ENCODE data around the gene ZXDC.

The ZXDC gene

GRCh38 chr3:126479642-126480041, 4.0 kb upstream of the ZXDC start:
- no peaks in the 10 kb centered on the region for H3K9me3 ChIP-seq (ENCODE audit: low read length)
- no peak overlapping the region for H3K4me3 ChIP-seq (ENCODE audit: low read depth in 1 of 2, low read length in 2 of 2)
- peaks cover 7% of the 10 kb centered on the region for H3K4me1 ChIP-seq (ENCODE audit: insufficient read depth, low read length)
- H3K27ac ChIP-seq (ENCODE audit: low read depth, low read length), result no peak overlapping the region
- no peaks in the 10 kb centered on the region for H3K27me3 ChIP-seq (ENCODE audit: control insufficient read depth in 1 of 2, insufficient read depth in 2 of 2, low read length in 2 of 2)
- no peak overlapping the region for H3K9ac ChIP-seq (ENCODE audit: low read length)
- H3K36me3 ChIP-seq (ENCODE audit: insufficient read depth, low read length), result no peaks in the 10 kb centered on the region

GRCh38 chr3:126478581-126479310, 3.1 kb upstream of the ZXDC start:
- H3K27me3 ChIP-seq (ENCODE audit: control insufficient read depth in 1 of 2, insufficient read depth in 2 of 2, low read length in 2 of 2), result no peaks in the 10 kb centered on the region
- H3K4me3 ChIP-seq (ENCODE audit: low read depth in 1 of 2, low read length in 2 of 2), result no peak overlapping the region
- no peak overlapping the region for H3K9ac ChIP-seq (ENCODE audit: low read length)
- H3K27ac ChIP-seq (ENCODE audit: low read depth, low read length), result no peak overlapping the region
- H3K4me1 ChIP-seq (ENCODE audit: insufficient read depth, low read length), result peaks cover 16% of the 10 kb centered on the region
- peaks cover under 1% of the 10 kb centered on the region for H3K36me3 ChIP-seq (ENCODE audit: insufficient read depth, low read length)
- no peaks in the 10 kb centered on the region for H3K9me3 ChIP-seq (ENCODE audit: low read length)

- Histone ChIP-seq H3K4me1 (ENCODE audit: insufficient read depth, low read length) (peaks cover 33% of the 10 kb centered on the region), H3K9ac (ENCODE audit: low read length) (no peak overlapping the region), H3K4me3 (ENCODE audit: low read depth in 1 of 2, low read length in 2 of 2) (no peak overlapping the region), H3K27me3 (ENCODE audit: control insufficient read depth in 1 of 2, insufficient read depth in 2 of 2, low read length in 2 of 2) (no peaks in the 10 kb centered on the region), H3K36me3 (ENCODE audit: insufficient read depth, low read length) (peaks cover 4% of the 10 kb centered on the region), H3K9me3 (ENCODE audit: low read length) (no peaks in the 10 kb centered on the region), H3K27ac (ENCODE audit: low read depth, low read length) (no peak overlapping the region)
Observed at GRCh38 chr3:126477061-126477380, 1.3 kb upstream of the ZXDC start.

- Histone ChIP-seq H3K4me3 (ENCODE audit: low read depth in 1 of 2, low read length in 2 of 2) (peak overlapping the region; percentile 52 to 88), H3K36me3 (ENCODE audit: insufficient read depth, low read length) (peaks cover 9% of the 10 kb centered on the region), H3K27ac (ENCODE audit: low read depth, low read length) (peak overlapping the region; percentile 73), H3K9me3 (ENCODE audit: low read length) (no peaks in the 10 kb centered on the region), H3K27me3 (ENCODE audit: control insufficient read depth in 1 of 2, insufficient read depth in 2 of 2, low read length in 2 of 2) (no peaks in the 10 kb centered on the region), H3K4me1 (ENCODE audit: insufficient read depth, low read length) (peaks cover 36% of the 10 kb centered on the region), H3K9ac (ENCODE audit: low read length) (peak overlapping the region; percentile 71)
Observed at GRCh38 chr3:126476166-126477060, 722 bp upstream of the ZXDC start.

- H3K36me3 ChIP-seq (ENCODE audit: insufficient read depth, low read length), result peaks cover 26% of the 10 kb centered on the region
- H3K4me3 ChIP-seq (ENCODE audit: low read depth in 1 of 2, low read length in 2 of 2), result peak overlapping the region; percentile 67 to 69
- H3K9ac ChIP-seq (ENCODE audit: low read length), result peak overlapping the region; percentile 36
- H3K9me3 ChIP-seq (ENCODE audit: low read length), result no peaks in the 10 kb centered on the region
- peaks cover 37% of the 10 kb centered on the region for H3K4me1 ChIP-seq (ENCODE audit: insufficient read depth, low read length)
- H3K27ac ChIP-seq (ENCODE audit: low read depth, low read length), result peak overlapping the region; percentile 87
- no peaks in the 10 kb centered on the region for H3K27me3 ChIP-seq (ENCODE audit: control insufficient read depth in 1 of 2, insufficient read depth in 2 of 2, low read length in 2 of 2)
Observed at GRCh38 chr3:126474498-126475412, 936 bp downstream of the ZXDC start.

GRCh38 chr3:126473292-126474168, 2.2 kb downstream of the ZXDC start:
- peaks cover 38% of the 10 kb centered on the region for H3K36me3 ChIP-seq (ENCODE audit: insufficient read depth, low read length)
- peak overlapping the region; percentile 22 for H3K9ac ChIP-seq (ENCODE audit: low read length)
- peak overlapping the region; percentile 20 to 69 for H3K4me3 ChIP-seq (ENCODE audit: low read depth in 1 of 2, low read length in 2 of 2)
- peaks cover 37% of the 10 kb centered on the region for H3K4me1 ChIP-seq (ENCODE audit: insufficient read depth, low read length)
- H3K27ac ChIP-seq (ENCODE audit: low read depth, low read length), result no peak overlapping the region
- H3K9me3 ChIP-seq (ENCODE audit: low read length), result no peaks in the 10 kb centered on the region
- H3K27me3 ChIP-seq (ENCODE audit: control insufficient read depth in 1 of 2, insufficient read depth in 2 of 2, low read length in 2 of 2), result no peaks in the 10 kb centered on the region

- Histone ChIP-seq H3K4me1 (ENCODE audit: insufficient read depth, low read length) (peaks cover 37% of the 10 kb centered on the region), H3K9ac (ENCODE audit: low read length) (peak overlapping the region; percentile 28), H3K9me3 (ENCODE audit: low read length) (no peaks in the 10 kb centered on the region), H3K4me3 (ENCODE audit: low read depth in 1 of 2, low read length in 2 of 2) (peak overlapping the region in 1 of 2 donors; percentile 69), H3K27ac (ENCODE audit: low read depth, low read length) (no peak overlapping the region), H3K27me3 (ENCODE audit: control insufficient read depth in 1 of 2, insufficient read depth in 2 of 2, low read length in 2 of 2) (no peaks in the 10 kb centered on the region), H3K36me3 (ENCODE audit: insufficient read depth, low read length) (peaks cover 48% of the 10 kb centered on the region)
Observed at GRCh38 chr3:126472277-126473006, 3.2 kb downstream of the ZXDC start.

GRCh38 chr3:126469479-126469878, 6.2 kb downstream of the ZXDC start:
- Histone ChIP-seq H3K27ac (ENCODE audit: low read depth, low read length) (no peak overlapping the region), H3K9me3 (ENCODE audit: low read length) (no peaks in the 10 kb centered on the region), H3K4me3 (ENCODE audit: low read depth in 1 of 2, low read length in 2 of 2) (no peak overlapping the region), H3K9ac (ENCODE audit: low read length) (no peak overlapping the region), H3K4me1 (ENCODE audit: insufficient read depth, low read length) (peaks cover 35% of the 10 kb centered on the region), H3K27me3 (ENCODE audit: control insufficient read depth in 1 of 2, insufficient read depth in 2 of 2, low read length in 2 of 2) (no peaks in the 10 kb centered on the region), H3K36me3 (ENCODE audit: insufficient read depth, low read length) (peaks cover 77% of the 10 kb centered on the region)

GRCh38 chr3:126468028-126468891, 7.4 kb downstream of the ZXDC start:
- no peak overlapping the region for H3K4me3 ChIP-seq (ENCODE audit: low read depth in 1 of 2, low read length in 2 of 2)
- H3K9me3 ChIP-seq (ENCODE audit: low read length), result no peaks in the 10 kb centered on the region
- peaks cover 80% of the 10 kb centered on the region for H3K36me3 ChIP-seq (ENCODE audit: insufficient read depth, low read length)
- H3K27ac ChIP-seq (ENCODE audit: low read depth, low read length), result no peak overlapping the region
- H3K4me1 ChIP-seq (ENCODE audit: insufficient read depth, low read length), result peaks cover 23% of the 10 kb centered on the region
- H3K27me3 ChIP-seq (ENCODE audit: control insufficient read depth in 1 of 2, insufficient read depth in 2 of 2, low read length in 2 of 2), result no peaks in the 10 kb centered on the region
- no peak overlapping the region for H3K9ac ChIP-seq (ENCODE audit: low read length)
